ENCODE measurements around the gene SERPINA7.

GRCh38 chrX:106009145-106009544, 29.4 kb downstream of the SERPINA7 start:
- TF ChIP-seq CTCF (IDR thresholded peaks at IDR 0.05) (no peak), POLR2A (IDR thresholded peaks at IDR 0.05) (no peak), EP300 (IDR thresholded peaks at IDR 0.05) (no peak)
